ENCODE results near the gene MIA2. TPM values are rescaled to one million over a fixed set of nuclear protein-coding genes. Genes with fewer than 3 reads are reported as not detected.
"Not testable (repeated sequence)": the region's sequence is repeated elsewhere in the genome, so short reads cannot be mapped to it uniquely, and the experiment has no call there.

MIA2 gene
- total RNA-seq, 1 experiment from 2014 or later = 43.9 TPM

- ChIA-PET POLR2A (ENCODE audit: unreplicated experiment) (no interaction called here), CTCF (no interaction called here)
- Histone ChIP-seq H3K36me3 (ENCODE audit: low read depth) (no peaks in the 10 kb centered on the region), H3F3A (ENCODE audit: insufficient read depth, low read depth) (no peaks in the 10 kb centered on the region), H3K9me2 (ENCODE audit: insufficient read depth) (no peaks in the 10 kb centered on the region), H3K4me2 (no peak overlapping the region), H3K27ac (no peak overlapping the region), H3K27me3 (ENCODE audit: insufficient read depth, low read depth) (no peaks in the 10 kb centered on the region), H3K4me3 (no peak overlapping the region), H4K20me1 (ENCODE audit: insufficient read depth) (no peaks in the 10 kb centered on the region), H2AFZ (no peak overlapping the region), H3K4me1 (replicated peaks; ENCODE audit: insufficient read depth) (no peaks in the 10 kb centered on the region), H3K79me2 (ENCODE audit: low read depth) (no peaks in the 10 kb centered on the region), H3K9me3 (ENCODE audit: insufficient read depth, low read depth) (no peaks in the 10 kb centered on the region)
- no peak for DNase-seq
- TF ChIP-seq EZH2 (IDR thresholded peaks at IDR 0.05; ENCODE audit: low read depth) (no peak), CTCF (conservative IDR thresholded peaks at IDR 0.05) (no peak)
- BruUV-seq (replicated peaks) = no TSS peak
- intact Hi-C loops (cut with micrococcal nuclease; ENCODE audit: unreplicated experiment) = no loop called here
Observed at GRCh38 chr14:39229601-39230110, 4.1 kb upstream of the MIA2 start.

GRCh38 chr14:39230416-39231035, 3.2 kb upstream of the MIA2 start:
- Histone ChIP-seq H3K4me2 (no peak overlapping the region), H3K79me2 (ENCODE audit: low read depth) (no peaks in the 10 kb centered on the region), H3K36me3 (ENCODE audit: low read depth) (no peaks in the 10 kb centered on the region), H3K9me3 (ENCODE audit: insufficient read depth, low read depth) (no peaks in the 10 kb centered on the region), H4K20me1 (ENCODE audit: insufficient read depth) (no peaks in the 10 kb centered on the region), H3K27ac (no peak overlapping the region), H3K4me3 (no peak overlapping the region), H3K4me1 (replicated peaks; ENCODE audit: insufficient read depth) (no peaks in the 10 kb centered on the region), H3K9me2 (ENCODE audit: insufficient read depth) (no peaks in the 10 kb centered on the region), H3F3A (ENCODE audit: insufficient read depth, low read depth) (no peaks in the 10 kb centered on the region), H3K27me3 (ENCODE audit: insufficient read depth, low read depth) (no peaks in the 10 kb centered on the region), H2AFZ (no peak overlapping the region)
- TF ChIP-seq EZH2 (IDR thresholded peaks at IDR 0.05; ENCODE audit: low read depth) = no peak
- no peak for TF ChIP-seq CTCF (conservative IDR thresholded peaks at IDR 0.05)
- ChIA-PET CTCF (no interaction called here), POLR2A (ENCODE audit: unreplicated experiment) (no interaction called here)
- no TSS peak for BruUV-seq (replicated peaks)
- intact Hi-C loops (cut with micrococcal nuclease; ENCODE audit: unreplicated experiment) = no loop called here
- no peak for DNase-seq

- H3K4me2 ChIP-seq; H3K4me3 ChIP-seq; DNase-seq; BruUV-seq (replicated peaks); intact Hi-C loops (cut with micrococcal nuclease; ENCODE audit: unreplicated experiment); H3K36me3 ChIP-seq (ENCODE audit: low read depth); H4K20me1 ChIP-seq (ENCODE audit: insufficient read depth); H3K79me2 ChIP-seq (ENCODE audit: low read depth); H3K27ac ChIP-seq; H3K27me3 ChIP-seq (ENCODE audit: insufficient read depth, low read depth); H2AFZ ChIP-seq; H3K9me3 ChIP-seq (ENCODE audit: insufficient read depth, low read depth); H3K9me2 ChIP-seq (ENCODE audit: insufficient read depth); H3F3A ChIP-seq (ENCODE audit: insufficient read depth, low read depth); H3K4me1 ChIP-seq (replicated peaks; ENCODE audit: insufficient read depth): not testable (repeated sequence)
- TF ChIP-seq CTCF (conservative IDR thresholded peaks at IDR 0.05) = 0 out of 2 replicates have a peak, but pooled peaks have one; percentile 21
- POLR2A ChIA-PET (ENCODE audit: unreplicated experiment) = interaction anchor here (0.6 kb wide), 2 partner anchors 29 to 62 kb away, joined by 3 to 4 read pairs; partner anchors contain the start of gene TRAPPC6B
- CTCF ChIA-PET = interaction anchor here (0.6 kb wide), 1 partner anchor 41 kb away, joined by 3 read pairs; no protein-coding TSS in a partner anchor
Observed at GRCh38 chr14:39231751-39232553, 1.8 kb upstream of the MIA2 start.
